ENCODE results near the gene CHRNB2. TPM values are rescaled to one million over a fixed set of nuclear protein-coding genes. Genes with fewer than 3 reads are reported as not detected.
A peak's percentile ranks its signal among the peaks of the same experiment; 100 is the strongest.
"Not testable (repeated sequence)": the region's sequence is repeated elsewhere in the genome, so short reads cannot be mapped to it uniquely, and the experiment has no call there.

CHRNB2 gene
- total RNA-seq, 6 experiments from 2014 or later: 0.05 to 0.09 (median 0.07) TPM; not detected in 1

DNA sequence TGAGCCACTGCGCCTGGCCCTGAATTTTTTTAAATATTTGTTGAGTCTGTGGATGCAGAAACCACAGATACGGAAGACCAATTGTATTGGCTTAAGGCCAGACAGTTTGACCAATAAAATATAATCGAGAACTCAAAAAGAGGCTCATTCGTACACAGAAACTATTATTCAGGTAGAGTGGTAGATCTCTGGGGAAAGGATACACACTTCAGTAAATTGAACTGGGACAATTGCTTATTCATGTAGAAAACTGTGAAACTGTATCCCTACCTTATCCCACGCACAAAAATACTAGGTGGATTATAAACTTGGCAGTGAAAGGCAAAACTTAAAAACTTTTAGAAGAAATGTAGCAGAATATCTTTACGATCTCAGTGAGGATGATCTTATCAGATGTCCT lies 40.4 kb upstream of the CHRNB2 start:
- Mint-ChIP-seq H3K4me3 (no peak overlapping the region), H3K27me3 (ENCODE audit: insufficient read depth) (peaks cover 27% of the 10 kb centered on the region), H3K27ac (no peak overlapping the region), H3K36me3 (ENCODE audit: low read depth) (0 out of 2 replicates have a peak, but pooled peaks cover 5% of the 10 kb centered on the region), H3K4me1 (ENCODE audit: low read depth) (no peaks in the 10 kb centered on the region), H3K9me3 (0 out of 2 replicates have a peak, but pooled peaks cover 5% of the 10 kb centered on the region)
- DNase-seq: no peak
- TF ChIP-seq, protein P1, sequence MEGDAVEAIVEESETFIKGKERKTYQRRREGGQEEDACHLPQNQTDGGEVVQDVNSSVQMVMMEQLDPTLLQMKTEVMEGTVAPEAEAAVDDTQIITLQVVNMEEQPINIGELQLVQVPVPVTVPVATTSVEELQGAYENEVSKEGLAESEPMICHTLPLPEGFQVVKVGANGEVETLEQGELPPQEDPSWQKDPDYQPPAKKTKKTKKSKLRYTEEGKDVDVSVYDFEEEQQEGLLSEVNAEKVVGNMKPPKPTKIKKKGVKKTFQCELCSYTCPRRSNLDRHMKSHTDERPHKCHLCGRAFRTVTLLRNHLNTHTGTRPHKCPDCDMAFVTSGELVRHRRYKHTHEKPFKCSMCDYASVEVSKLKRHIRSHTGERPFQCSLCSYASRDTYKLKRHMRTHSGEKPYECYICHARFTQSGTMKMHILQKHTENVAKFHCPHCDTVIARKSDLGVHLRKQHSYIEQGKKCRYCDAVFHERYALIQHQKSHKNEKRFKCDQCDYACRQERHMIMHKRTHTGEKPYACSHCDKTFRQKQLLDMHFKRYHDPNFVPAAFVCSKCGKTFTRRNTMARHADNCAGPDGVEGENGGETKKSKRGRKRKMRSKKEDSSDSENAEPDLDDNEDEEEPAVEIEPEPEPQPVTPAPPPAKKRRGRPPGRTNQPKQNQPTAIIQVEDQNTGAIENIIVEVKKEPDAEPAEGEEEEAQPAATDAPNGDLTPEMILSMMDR (IDR thresholded peaks at IDR 0.05): no peak

DNA sequence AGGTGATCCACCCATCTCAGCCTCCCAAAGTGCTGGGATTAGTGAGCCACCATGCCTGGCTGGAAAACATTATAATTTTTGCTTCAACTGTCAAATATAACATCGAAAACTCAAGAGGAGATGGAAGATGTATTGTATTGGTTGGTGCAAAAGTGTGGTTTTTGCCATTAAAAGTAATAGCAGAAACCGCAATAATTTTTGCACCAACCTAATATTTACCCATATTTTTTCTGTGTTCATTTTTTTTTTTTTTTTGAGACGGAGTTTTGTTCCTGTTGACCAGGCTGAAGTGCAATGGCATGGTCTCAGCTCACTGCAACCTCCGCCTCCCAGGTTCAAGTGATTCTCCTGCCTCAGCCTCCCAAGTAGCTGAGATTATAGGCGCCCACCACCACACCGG lies 38.3 kb upstream of the CHRNB2 start:
- peaks cover 24% of the 10 kb centered on the region for H3K27me3 Mint-ChIP-seq (ENCODE audit: insufficient read depth)
- DNase-seq: no peak
- 0 out of 2 replicates have a peak, but pooled peaks cover 5% of the 10 kb centered on the region for H3K9me3 Mint-ChIP-seq
- H3K36me3 Mint-ChIP-seq (ENCODE audit: low read depth): 0 out of 2 replicates have a peak, but pooled peaks cover 5% of the 10 kb centered on the region
- no peaks in the 10 kb centered on the region for H3K4me1 Mint-ChIP-seq (ENCODE audit: low read depth)
- no peak overlapping the region for H3K4me3 Mint-ChIP-seq
- TF ChIP-seq, protein P1 (IDR thresholded peaks at IDR 0.05): no peak
- no peak overlapping the region for H3K27ac Mint-ChIP-seq

DNA sequence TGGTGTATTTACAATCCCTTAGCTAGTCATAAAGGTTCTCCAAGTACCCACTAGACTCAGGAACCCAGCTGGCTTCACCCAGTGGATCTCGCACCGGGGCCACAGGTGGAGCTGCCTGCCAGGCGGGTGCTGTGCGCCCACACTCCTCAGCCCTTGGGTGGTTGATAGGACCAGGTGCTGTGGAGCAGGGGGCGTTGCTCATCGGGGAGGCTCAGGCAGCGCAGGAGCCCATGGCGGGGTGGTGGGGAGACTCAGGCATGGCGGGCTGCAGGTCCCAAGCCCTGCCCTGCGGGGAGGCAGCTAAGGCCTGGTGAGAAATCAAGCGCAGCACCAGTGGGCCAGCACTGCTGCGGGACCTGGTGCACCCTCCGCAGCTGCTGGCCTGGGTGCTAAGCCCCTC lies 35.6 kb upstream of the CHRNB2 start:
- H3K4me1 Mint-ChIP-seq (ENCODE audit: low read depth); DNase-seq; H3K27ac Mint-ChIP-seq; H3K9me3 Mint-ChIP-seq; H3K4me3 Mint-ChIP-seq; H3K36me3 Mint-ChIP-seq (ENCODE audit: low read depth): not testable (repeated sequence)
- H3K27me3 Mint-ChIP-seq (ENCODE audit: insufficient read depth): peaks cover 38% of the 10 kb centered on the region

DNA sequence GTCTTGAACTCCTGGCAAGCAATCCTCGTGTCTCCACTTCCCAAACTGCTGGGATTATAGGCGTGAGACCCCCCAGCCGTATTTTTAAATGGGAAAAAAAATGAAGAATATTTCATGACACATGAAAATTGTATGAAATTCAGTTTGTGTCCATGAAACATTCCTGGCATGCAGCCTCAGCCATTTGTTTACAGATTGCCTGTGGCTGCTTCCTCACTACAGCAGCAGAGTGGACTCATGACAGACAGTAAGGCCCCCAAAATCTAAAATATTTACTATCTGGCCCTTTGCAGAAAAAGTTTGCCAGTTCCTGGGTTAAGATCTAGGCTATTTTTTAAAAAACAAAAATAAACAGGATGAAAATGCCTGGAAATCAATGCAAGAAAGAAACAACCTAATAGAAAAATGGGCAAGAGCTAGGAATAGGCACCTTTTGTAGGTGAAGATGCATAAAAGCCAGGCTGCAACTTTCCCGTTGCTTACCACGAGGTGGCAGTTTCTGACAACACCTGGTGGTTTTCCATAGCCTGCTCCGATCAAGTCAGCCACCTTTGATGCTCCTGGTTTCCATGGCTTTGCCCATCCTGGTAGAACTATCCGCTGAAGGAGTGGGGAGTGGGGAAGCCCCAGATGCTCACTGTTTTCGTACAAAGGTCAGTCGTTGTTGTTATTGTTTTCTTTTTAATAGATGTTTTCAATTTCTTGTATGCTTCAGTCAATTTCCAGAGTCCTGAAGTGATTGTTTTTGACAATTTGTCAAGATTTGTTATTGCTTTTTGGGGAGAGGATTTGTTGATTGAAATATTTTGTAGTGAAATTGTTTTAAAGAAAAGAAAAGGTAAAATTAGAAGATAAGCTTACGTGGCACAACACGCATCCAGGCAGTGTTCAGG lies 33.4 kb upstream of the CHRNB2 start:
- no peak for DNase-seq
- TF ChIP-seq, protein P1 (IDR thresholded peaks at IDR 0.05): peak; percentile 68
- H3K4me3 Mint-ChIP-seq: no peak overlapping the region

DNA sequence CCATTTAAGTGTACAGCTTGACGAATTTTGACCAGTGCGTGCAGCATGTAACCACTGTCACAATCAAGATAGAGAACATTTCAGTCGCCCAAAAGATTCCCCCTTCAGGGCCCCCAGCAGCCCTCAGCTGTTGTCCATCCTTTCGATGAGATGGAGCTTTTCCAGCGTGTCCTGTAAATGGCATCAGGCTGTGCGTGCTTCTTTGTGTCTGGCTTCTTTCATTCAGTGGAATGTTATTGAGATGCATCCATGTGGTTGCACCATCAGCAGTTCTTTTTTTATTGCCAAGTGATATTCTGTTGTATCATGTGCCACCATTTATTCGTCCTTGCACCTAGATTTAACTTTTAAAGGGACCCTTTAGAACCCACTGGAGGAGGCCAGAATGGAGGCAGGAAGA lies 31.0 kb upstream of the CHRNB2 start:
- Mint-ChIP-seq H3K9me3 (0 out of 2 replicates have a peak, but pooled peaks cover 2% of the 10 kb centered on the region), H3K4me1 (ENCODE audit: low read depth) (no peaks in the 10 kb centered on the region), H3K27me3 (ENCODE audit: insufficient read depth) (peaks cover 72% of the 10 kb centered on the region), H3K4me3 (no peak overlapping the region), H3K36me3 (ENCODE audit: low read depth) (peaks cover 6% of the 10 kb centered on the region; the same call in 1 of the 2 replicates), H3K27ac (no peak overlapping the region)
- TF ChIP-seq, protein P1 (IDR thresholded peaks at IDR 0.05): no peak
- DNase-seq: no peak

More for the DNA sequence above, 33.4 kb upstream of the CHRNB2 start:
- Mint-ChIP-seq H3K27ac (no peak overlapping the region), H3K9me3 (0 out of 2 replicates have a peak, but pooled peaks cover 5% of the 10 kb centered on the region), H3K4me1 (ENCODE audit: low read depth) (no peaks in the 10 kb centered on the region), H3K27me3 (ENCODE audit: insufficient read depth) (peaks cover 57% of the 10 kb centered on the region), H3K36me3 (ENCODE audit: low read depth) (peaks cover 10% of the 10 kb centered on the region; the same call in 1 of the 2 replicates)
